Motor neuron (in vitro differentiated cells): ENCODE results near the gene MMP14. TPM values are rescaled to one million over a fixed set of nuclear protein-coding genes. Genes with fewer than 3 reads are reported as not detected.
"Not testable (repeated sequence)": the region's sequence is repeated elsewhere in the genome, so short reads cannot be mapped to it uniquely, and the experiment has no call there.

Source experiments
- ATAC-seq, 8 experiments: fragments of 200-7000 bp; cut with Tn5 transposase; replicated peaks in 6 of 8; 2 replicates each; pipeline ENCODE4 v1.8.0; 2021; ENCODE audit warnings: mild to moderate bottlenecking in 8 of 8, moderate library complexity in 8 of 8
- H3K27ac ChIP-seq, 2 donors: fragments of 250-450 bp; sonication (Bioruptor Pico); 2 replicates each; pipeline ENCODE4 v1.9.0; 2021; ENCODE audit warnings: antibody characterized with exemption in 2 of 2, mild to moderate bottlenecking in 2 of 2, moderate library complexity in 1 of 2
- H3K4me1 ChIP-seq, 2 donors: fragments of 250-450 bp; sonication (Bioruptor Pico); replicated peaks in 1 of 2; 2 replicates each; pipeline ENCODE4 v1.6.1; 2021; ENCODE audit warnings: antibody characterized with exemption in 2 of 2, mild to moderate bottlenecking in 2 of 2, moderate library complexity in 1 of 2
- H3K4me3 ChIP-seq, 5 donors: fragments of 250-450 bp; sonication (Bioruptor Pico); 2 replicates each; pipeline ENCODE4 v1.9.0; 2021; ENCODE audit warnings: antibody characterized with exemption in 5 of 5, mild to moderate bottlenecking in 5 of 5, moderate library complexity in 4 of 5
- WGBS, 10 experiments: fragments of 450-650 bp; shearing (Covaris generic); methylation state at CpG; one replicate each; pipeline ENCODE4 v1.0.0; 2022; 5-methylcytosine and 5-hydroxymethylcytosine counted together
- in situ Hi-C, 9 experiments: fragments of 400-800 bp; cut with MboI; loops; one replicate each; pipeline ENCODE4 v1.15.0; 2021; ENCODE audit warnings: low sequenced_read_pairs in 9 of 9, low pct_unique_long_range_greater_than_20kb in 2 of 9; ENCODE audit not compliant: unreplicated experiment in 9 of 9
- total RNA-seq, 8 experiments: library from RNA; unstranded; fragments of 300-600 nt; gene quantifications; 2 replicates each; pipeline versions ENCODE4 v1.2.3 to v1.2.4, GENCODE V29; 2022

The MMP14 gene
- total RNA-seq, 8 experiments from 2014 or later, result 0.35 to 290 (median 3.3) TPM

DNA sequence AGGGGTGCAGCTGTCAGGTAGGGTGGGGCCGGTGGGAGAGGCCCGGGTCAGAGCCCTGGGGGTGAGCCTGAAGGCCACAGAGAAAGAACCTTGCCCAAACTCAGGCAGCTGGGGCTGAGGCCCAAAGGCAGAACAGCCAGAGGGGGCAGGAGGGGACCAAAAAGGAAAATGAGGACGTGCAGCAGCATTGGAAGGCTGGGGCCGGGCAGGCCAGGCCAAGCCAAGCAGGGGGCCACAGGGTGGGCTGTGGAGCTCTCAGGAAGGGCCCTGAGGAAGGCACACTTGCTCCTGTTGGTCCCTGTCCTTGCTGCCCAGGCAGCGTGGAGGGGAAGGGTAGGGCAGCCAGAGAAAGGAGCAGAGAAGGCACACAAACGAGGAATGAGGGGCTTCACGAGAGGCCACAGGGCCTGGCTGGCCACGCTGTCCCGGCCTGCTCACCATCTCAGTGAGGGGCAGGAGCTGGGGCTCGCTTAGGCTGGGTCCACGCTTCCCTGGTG lies 10.5 kb downstream of the MMP14 start:
- peaks cover 0 to 5% of the 10 kb centered on the region in 2 donors for H3K4me1 ChIP-seq
- in situ Hi-C loops, result loop anchor here in 3 of 9 experiments (10.0 to 25.0 kb wide), 3 partner anchors 272 to 460 kb away; no protein-coding TSS in a partner anchor
- H3K4me3 ChIP-seq, result no peak overlapping the region
- H3K27ac ChIP-seq, result no peak overlapping the region
- WGBS, 10 experiments, result 72 to 83% (median 80%) methylated on average over 2 to 4 of the region's 11 CpGs; no CpG with 5 or more reads in 7 of the 10 experiments
- ATAC-seq, result no peak

DNA sequence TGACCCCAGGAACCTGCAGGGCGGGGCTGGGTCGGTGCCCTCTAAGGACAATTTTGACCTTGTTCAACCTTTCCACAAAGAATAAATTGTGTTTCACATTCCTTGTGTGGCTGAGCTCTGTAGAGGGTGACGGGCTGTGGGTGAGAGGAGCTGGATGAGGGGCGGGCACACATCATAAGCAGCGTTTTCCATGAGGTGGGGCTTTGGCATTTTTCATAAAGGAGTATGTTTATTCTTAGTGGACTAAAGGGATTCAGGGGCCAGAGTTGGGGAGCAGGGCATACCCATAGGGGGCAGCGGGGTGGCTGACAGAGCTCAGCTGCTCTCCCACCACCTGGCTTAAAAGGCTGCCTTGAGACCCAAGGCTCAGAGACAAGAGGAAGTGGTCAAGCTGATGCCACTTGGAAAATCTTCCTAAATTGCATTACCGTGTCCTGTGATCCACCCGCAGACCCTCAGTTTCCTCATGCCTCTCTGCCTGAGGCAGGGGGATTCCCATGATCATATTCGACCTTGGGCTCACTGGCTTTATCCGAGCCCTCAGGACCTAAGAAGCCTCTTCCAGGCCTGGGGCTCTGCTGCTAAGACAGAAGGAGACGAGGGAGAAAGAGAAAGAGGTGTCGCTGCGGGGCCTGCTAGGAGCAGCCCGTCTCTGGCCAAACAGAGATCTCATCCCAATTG lies 11.4 kb downstream of the MMP14 start:
- in situ Hi-C loops, result loop anchor here in 3 of 9 experiments (10.0 to 25.0 kb wide), 3 partner anchors 273 to 460 kb away; no protein-coding TSS in a partner anchor
- Histone ChIP-seq H3K4me1 (peaks cover 0 to 5% of the 10 kb centered on the region in 2 donors), H3K4me3 (no peak overlapping the region), H3K27ac (no peak overlapping the region)
- peak in 2 of 8 experiments; percentile 0 to 5 for ATAC-seq
- 0 to 100% (median 25%) methylated on average over 1 to 4 of the region's 14 CpGs; no CpG with 5 or more reads in 6 of the 10 experiments for WGBS, 10 experiments

DNA sequence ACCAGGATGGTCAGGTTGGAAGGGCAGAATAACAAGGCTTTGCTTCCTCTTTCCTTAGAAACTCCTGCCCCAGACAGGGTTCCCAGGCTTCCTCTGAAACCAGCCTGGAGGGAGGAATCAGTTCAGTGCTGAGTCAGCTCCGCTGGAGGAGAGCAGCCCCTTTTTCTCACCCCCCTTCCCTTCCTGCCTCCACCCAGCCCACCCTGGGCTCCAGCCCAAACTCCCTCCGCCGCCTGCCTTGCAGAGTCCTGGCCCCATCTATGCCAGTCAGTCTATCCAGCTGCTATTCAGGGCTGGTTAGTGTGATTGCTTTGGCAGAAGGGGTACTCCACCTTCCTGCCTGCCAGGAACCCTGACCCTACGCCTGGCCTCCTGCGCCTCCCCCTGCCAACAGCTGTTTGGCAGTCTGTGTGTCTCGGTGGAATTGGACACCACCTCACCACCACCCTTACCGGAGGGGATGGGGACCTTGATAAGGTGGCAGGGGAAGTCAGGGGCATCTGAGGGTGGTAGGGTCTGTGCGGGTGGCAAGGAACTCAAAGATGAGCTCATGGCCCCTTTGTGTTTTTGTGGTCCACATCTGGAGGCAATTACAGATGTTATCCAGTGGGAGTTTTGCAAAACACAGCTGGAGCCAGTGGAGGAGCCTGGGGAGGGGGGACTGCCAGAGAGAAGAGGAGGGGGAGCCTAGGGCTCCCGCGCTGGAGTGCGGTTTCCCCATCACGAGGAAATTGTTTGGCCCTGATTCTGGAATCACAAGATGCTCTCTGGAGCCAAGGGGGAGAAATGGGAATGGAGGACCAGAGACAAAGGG lies 12.2 kb downstream of the MMP14 start:
- no peak overlapping the region for H3K4me3 ChIP-seq
- in situ Hi-C loops, result loop anchor here in 3 of 9 experiments (10.0 to 25.0 kb wide), 3 partner anchors 274 to 461 kb away; no protein-coding TSS in a partner anchor
- H3K27ac ChIP-seq, result no peak overlapping the region
- ATAC-seq, result peak; percentile 23 to 47 (median 34)
- 0 to 80% (median 47%) methylated on average over 1 to 6 of the region's 12 CpGs; no CpG with 5 or more reads in 4 of the 10 experiments for WGBS, 10 experiments
- H3K4me1 ChIP-seq, result peaks cover 2 to 5% of the 10 kb centered on the region in 2 donors

- Histone ChIP-seq H3K27ac (no peak overlapping the region), H3K4me1 (peaks cover 2 to 5% of the 10 kb centered on the region in 2 donors), H3K4me3 (no peak overlapping the region)
- WGBS, 10 experiments, result 6 to 88% (median 76%) methylated on average over 1 to 8 of the region's 19 CpGs; no CpG with 5 or more reads in 1 of the 10 experiments
- in situ Hi-C loops, result loop anchor here in 3 of 9 experiments (10.0 to 25.0 kb wide), 3 partner anchors 275 to 462 kb away; no protein-coding TSS in a partner anchor
- ATAC-seq, result peak in 2 of 8 experiments; percentile 12 to 35
Observed at GRCh38 chr14:22849212-22849819, 12.9 kb downstream of the MMP14 start.

DNA sequence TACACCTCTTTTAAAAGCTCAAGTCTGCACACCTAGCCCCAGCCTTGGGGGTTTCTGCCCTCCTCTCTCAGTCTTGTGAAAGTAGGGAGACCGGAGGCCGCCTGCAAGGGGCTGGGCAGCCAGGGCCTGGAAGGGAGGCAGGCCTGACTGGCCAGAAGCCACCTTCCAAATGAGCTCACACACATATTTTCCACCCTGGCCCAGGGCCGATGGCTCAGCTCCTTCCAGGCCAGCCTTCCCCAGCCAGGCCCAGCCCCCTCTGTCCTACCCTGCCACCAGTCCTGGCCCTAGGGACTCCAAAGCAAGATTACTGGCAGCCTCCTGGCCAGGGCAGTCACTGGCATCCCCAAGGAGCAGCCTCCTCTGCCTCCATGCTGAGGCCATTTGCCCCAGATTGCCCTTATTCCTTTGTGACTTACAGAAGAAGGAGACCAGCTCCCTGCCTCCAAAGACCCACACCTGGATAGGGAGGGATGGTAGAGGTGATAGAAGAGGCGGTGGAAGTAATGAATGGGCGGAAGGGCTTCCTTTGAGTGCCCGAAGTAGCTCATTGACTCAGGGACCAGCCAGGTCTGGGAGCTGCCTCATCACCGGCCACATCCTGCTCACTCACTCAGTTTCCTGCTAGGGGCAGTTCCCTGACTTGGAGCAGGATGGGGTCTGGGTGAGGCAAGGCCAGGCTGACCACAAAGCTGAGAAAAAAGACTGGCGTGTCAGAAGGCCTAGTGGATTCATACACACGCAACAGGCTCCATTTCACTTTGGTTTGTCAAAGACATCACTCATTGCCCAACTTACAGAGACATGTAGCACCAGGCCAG lies 14.8 kb downstream of the MMP14 start:
- H3K4me3 ChIP-seq, result no peak overlapping the region
- no peak overlapping the region for H3K27ac ChIP-seq
- in situ Hi-C loops, result loop anchor here in 8 of 9 experiments (25.0 kb wide), 3 partner anchors 264 to 464 kb away; partner anchors contain the start of genes ABHD4 (in 1 of the 8) and DAD1 (in 1 of the 8)
- H3K4me1 ChIP-seq, result peaks cover 2 to 5% of the 10 kb centered on the region in 2 donors
- ATAC-seq, result peak in 2 of 8 experiments; percentile 16 to 19
- WGBS, 10 experiments, result 4 to 80% (median 40%) methylated on average over 1 to 5 of the region's 9 CpGs; no CpG with 5 or more reads in 6 of the 10 experiments

GRCh38 chr14:22852178-22852577 lies 15.8 kb downstream of the MMP14 start:
- 12 to 100% (median 91%) methylated on average over 1 to 9 of the region's 12 CpGs for WGBS, 10 experiments
- ATAC-seq, result peak in 1 of 8 experiments; percentile 22
- H3K4me3 ChIP-seq, H3K4me1 ChIP-seq, H3K27ac ChIP-seq: not testable (repeated sequence)
- in situ Hi-C loops, result loop anchor here in 8 of 9 experiments (25.0 kb wide), 3 partner anchors 265 to 465 kb away; partner anchors contain the start of genes ABHD4 (in 1 of the 8) and DAD1 (in 1 of the 8)

GRCh38 chr14:22852599-22852939 lies 16.2 kb downstream of the MMP14 start:
- 0 to 100% (median 88%) methylated on average over 1 to 2 of the region's 2 CpGs; no CpG with 5 or more reads in 1 of the 10 experiments for WGBS, 10 experiments
- Histone ChIP-seq H3K27ac (no peak overlapping the region), H3K4me1 (peaks cover 2 to 5% of the 10 kb centered on the region in 2 donors), H3K4me3 (no peak overlapping the region)
- ATAC-seq, result no peak
- in situ Hi-C loops, result loop anchor here in 8 of 9 experiments (25.0 kb wide), 3 partner anchors 265 to 465 kb away; partner anchors contain the start of genes ABHD4 (in 1 of the 8) and DAD1 (in 1 of the 8)

GRCh38 chr14:22852940-22853767 lies 16.8 kb downstream of the MMP14 start:
- WGBS, 10 experiments, result 0 to 8% (median 5%) methylated on average over 2 to 5 of the region's 20 CpGs; no CpG with 5 or more reads in 6 of the 10 experiments
- in situ Hi-C loops, result loop anchor here in 8 of 9 experiments (25.0 kb wide), 3 partner anchors 266 to 466 kb away; partner anchors contain the start of genes ABHD4 (in 1 of the 8) and DAD1 (in 1 of the 8)
- peaks cover 2 to 3% of the 10 kb centered on the region in 2 donors for H3K4me1 ChIP-seq
- H3K27ac ChIP-seq, result no peak overlapping the region
- peak; percentile 9 to 93 (median 90) for ATAC-seq
- H3K4me3 ChIP-seq, result peak overlapping the region; percentile 12 to 35 (median 28)

DNA sequence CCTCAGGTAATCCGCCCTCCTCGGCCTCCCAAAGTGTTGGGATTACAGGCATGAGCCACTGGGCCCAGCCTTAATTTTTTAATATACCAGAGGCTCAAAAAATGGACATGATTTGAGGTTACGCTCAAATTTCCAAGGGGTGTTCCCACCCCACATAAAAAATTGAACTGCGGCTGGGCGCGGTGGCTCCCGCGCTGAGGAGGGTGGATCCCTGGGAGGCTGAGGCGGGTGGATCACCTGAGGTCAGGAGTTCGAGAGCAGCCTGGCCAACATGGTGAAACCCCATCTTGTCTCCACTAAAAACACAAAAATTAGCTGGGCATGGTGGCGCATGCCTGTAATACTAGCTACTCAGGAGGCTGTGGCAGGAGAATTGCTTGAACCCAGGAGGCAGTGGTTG lies 17.9 kb downstream of the MMP14 start:
- not testable (repeated sequence) for ATAC-seq, H3K4me3 ChIP-seq, H3K4me1 ChIP-seq, H3K27ac ChIP-seq
- 60 to 100% (median 87%) methylated on average over 1 to 10 of the region's 11 CpGs; no CpG with 5 or more reads in 3 of the 10 experiments for WGBS, 10 experiments
- in situ Hi-C loops, result loop anchor here in 8 of 9 experiments (25.0 kb wide), 3 partner anchors 267 to 467 kb away; partner anchors contain the start of genes ABHD4 (in 1 of the 8) and DAD1 (in 1 of the 8)

DNA sequence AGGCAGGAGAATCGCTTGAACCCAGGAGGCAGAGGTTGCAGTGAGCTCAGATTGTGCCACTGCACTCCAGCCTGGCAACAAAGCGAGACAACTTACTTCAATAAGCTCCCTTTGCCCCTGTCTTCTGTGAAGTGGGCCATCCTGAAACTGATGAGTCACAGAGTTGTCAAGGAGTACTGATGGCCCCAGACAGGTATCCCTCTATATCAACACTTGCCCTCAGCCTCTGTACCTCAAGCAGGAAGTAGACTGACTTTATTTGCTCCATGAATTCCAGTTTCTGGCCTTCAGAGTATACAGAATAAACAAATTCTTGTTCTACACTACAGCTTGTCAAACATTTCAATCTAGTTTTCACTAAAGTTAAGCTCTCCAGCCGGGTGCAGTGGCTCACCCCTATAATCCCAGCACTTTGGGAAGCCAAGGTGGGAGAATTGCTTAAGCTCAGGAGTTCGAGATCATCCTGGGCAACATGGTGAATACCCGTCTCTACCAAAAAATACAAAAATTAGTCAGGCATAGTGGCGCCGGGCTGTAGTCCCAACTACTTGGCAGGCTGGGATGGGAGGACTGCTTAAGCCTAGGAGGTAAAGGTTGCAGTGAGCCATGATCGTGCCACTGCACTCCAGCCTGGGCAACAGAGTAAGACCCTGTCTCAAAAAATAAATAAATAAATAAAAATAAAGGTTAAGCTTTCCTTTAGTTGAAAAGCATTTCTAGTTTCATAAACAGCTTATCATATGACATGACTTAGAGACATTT lies 18.8 kb downstream of the MMP14 start:
- ATAC-seq, result no peak
- no peak overlapping the region for H3K27ac ChIP-seq
- 60 to 90% (median 83%) methylated on average over 1 to 6 of the region's 8 CpGs; no CpG with 5 or more reads in 1 of the 10 experiments for WGBS, 10 experiments
- H3K4me1 ChIP-seq, result peaks cover 0 to 2% of the 10 kb centered on the region in 2 donors
- H3K4me3 ChIP-seq, result no peak overlapping the region
- in situ Hi-C loops, result loop anchor here in 8 of 9 experiments (25.0 kb wide), 3 partner anchors 268 to 468 kb away; partner anchors contain the start of genes ABHD4 (in 1 of the 8) and DAD1 (in 1 of the 8)
